CD8-positive, alpha-beta memory T cell (primary cell): ENCODE measurements around the gene SP100. TPM values are rescaled to one million over a fixed set of nuclear protein-coding genes. Genes with fewer than 3 reads are reported as not detected.

ENCODE experiments used
- CTCF ChIA-PET: fragments of 350-600 bp; sonication (Branson Sonifier 250); formaldehyde crosslinking; loops from one replicate; lab custom pipeline; 2021; ENCODE audit warnings: antibody characterized with exemption; lab: Charles Lee
- POLR2A ChIA-PET: fragments of 350-600 bp; sonication (Branson Sonifier 250); formaldehyde crosslinking; loops from one replicate; lab custom pipeline; 2021; ENCODE audit warnings: antibody characterized with exemption; lab: Charles Lee
- DNase-seq, 5 donors: peaks; one replicate each; pipeline versions ENCODE4 v3.0.0 to v3.0.0-alpha.2; 2020 to 2022; ENCODE audit warnings: mixed read lengths in 1 of 5
- H3K27ac ChIP-seq: one replicate; pipeline ENCODE4 v1.7.0; 2013; ENCODE audit warnings: low read depth, mild to moderate bottlenecking, low read length, moderate library complexity
- H3K27me3 ChIP-seq: 2 replicates; pipeline ENCODE4 v1.7.0; 2013; ENCODE audit warnings: low read length, mild to moderate bottlenecking; ENCODE audit not compliant: insufficient read depth, poor library complexity, severe bottlenecking
- H3K36me3 ChIP-seq: 2 replicates; pipeline ENCODE4 v1.7.0; 2013; ENCODE audit warnings: mild to moderate bottlenecking, low read length, moderate library complexity; ENCODE audit not compliant: insufficient read depth
- H3K4me1 ChIP-seq: 2 replicates; pipeline ENCODE4 v1.7.0; 2013; ENCODE audit warnings: mild to moderate bottlenecking, low read length, moderate library complexity; ENCODE audit not compliant: insufficient read depth
- H3K4me3 ChIP-seq: 2 replicates; pipeline ENCODE4 v1.7.0; 2013; ENCODE audit warnings: mild to moderate bottlenecking, low read length
- H3K9me3 ChIP-seq: 2 replicates; pipeline ENCODE4 v1.7.0; 2013; ENCODE audit warnings: mild to moderate bottlenecking, low read length
- H3K27ac Mint-ChIP-seq, 8 donors: one replicate each; pipeline ENCODE4 v1.8.0; 2020 to 2021; ENCODE audit warnings: mixed read lengths in 8 of 8, mild to moderate bottlenecking in 6 of 8, inconsistent platforms in 3 of 8, moderate library complexity in 3 of 8
- H3K27me3 Mint-ChIP-seq, 2 donors: one replicate each; pipeline ENCODE4 v1.8.0; 2020 to 2021; ENCODE audit warnings: mixed read lengths in 2 of 2, mild to moderate bottlenecking in 1 of 2, moderate library complexity in 1 of 2
- H3K36me3 Mint-ChIP-seq, 3 donors: one replicate each; pipeline ENCODE4 v1.8.0; 2020 to 2021; ENCODE audit warnings: mixed read lengths in 3 of 3, inconsistent platforms in 1 of 3, mild to moderate bottlenecking in 1 of 3
- H3K4me1 Mint-ChIP-seq, 3 donors: one replicate each; pipeline ENCODE4 v1.8.0; 2020 to 2021; ENCODE audit warnings: mixed read lengths in 3 of 3, inconsistent platforms in 1 of 3, mild to moderate bottlenecking in 1 of 3
- H3K4me3 Mint-ChIP-seq, 7 donors: one replicate each; pipeline ENCODE4 v1.8.0; 2020 to 2021; ENCODE audit warnings: mixed read lengths in 7 of 7, mild to moderate bottlenecking in 6 of 7, moderate library complexity in 4 of 7, inconsistent platforms in 2 of 7
- H3K9me3 Mint-ChIP-seq, 5 donors: one replicate each; pipeline ENCODE4 v1.8.0; 2020 to 2022; ENCODE audit warnings: mixed read lengths in 5 of 5, mild to moderate bottlenecking in 3 of 5, moderate library complexity in 2 of 5, inconsistent platforms in 1 of 5
- polyA plus RNA-seq: library from polyadenylated mRNA; unstranded; fragments of 300-500 nt; fragmentation: Illumina TruSeq; gene quantifications from one replicate; pipeline ENCODE4 v1.2.3, GENCODE V29; 2021
- total RNA-seq, 2 experiments: library from RNA; stranded (reverse); gene quantifications; one replicate each; pipeline ENCODE4 v1.2.3, GENCODE V29; 2021

SP100 gene
- total and polyA plus RNA-seq, 3 experiments from 2014 or later = 82.7 to 209 (median 84.4) TPM

DNA sequence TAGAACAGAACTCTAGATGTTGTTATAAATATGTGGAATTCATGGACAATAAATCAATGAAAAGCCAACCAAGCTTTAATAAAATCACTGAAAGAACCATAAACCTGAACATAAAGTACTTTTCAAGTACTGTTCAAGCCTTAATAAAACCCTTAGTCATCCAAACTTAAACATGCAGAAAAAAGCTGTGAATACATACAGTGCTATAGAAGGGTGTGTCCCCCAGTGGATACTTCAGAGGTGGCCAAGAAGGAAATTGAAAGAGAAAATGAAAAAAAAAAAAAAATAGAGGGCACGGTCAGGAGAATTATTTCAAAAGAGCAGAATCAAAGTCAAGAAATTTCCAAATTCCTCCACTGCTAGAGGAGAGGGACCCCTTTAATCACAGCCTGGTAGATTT, 141.1 kb downstream of the SP100 start:
- H3K9me3 Mint-ChIP-seq = peaks cover 0 to 8% (median 0%) of the 10 kb centered on the region in 5 donors
- Histone ChIP-seq H3K27me3 (no peaks in the 10 kb centered on the region), H3K4me3 (no peak overlapping the region), H3K36me3 (no peaks in the 10 kb centered on the region), H3K9me3 (no peaks in the 10 kb centered on the region), H3K27ac (no peak overlapping the region), H3K4me1 (no peaks in the 10 kb centered on the region)
- peaks cover 4 to 11% (median 11%) of the 10 kb centered on the region in 3 donors for H3K4me1 Mint-ChIP-seq
- no peak overlapping the region for H3K4me3 Mint-ChIP-seq
- peaks cover 0 to 3% of the 10 kb centered on the region in 2 donors for H3K27me3 Mint-ChIP-seq
- POLR2A ChIA-PET = no interaction called here
- CTCF ChIA-PET = no interaction called here
- H3K36me3 Mint-ChIP-seq = peaks cover 0 to 30% (median 0%) of the 10 kb centered on the region in 3 donors
- no peak for DNase-seq
- no peak overlapping the region for H3K27ac Mint-ChIP-seq

DNA sequence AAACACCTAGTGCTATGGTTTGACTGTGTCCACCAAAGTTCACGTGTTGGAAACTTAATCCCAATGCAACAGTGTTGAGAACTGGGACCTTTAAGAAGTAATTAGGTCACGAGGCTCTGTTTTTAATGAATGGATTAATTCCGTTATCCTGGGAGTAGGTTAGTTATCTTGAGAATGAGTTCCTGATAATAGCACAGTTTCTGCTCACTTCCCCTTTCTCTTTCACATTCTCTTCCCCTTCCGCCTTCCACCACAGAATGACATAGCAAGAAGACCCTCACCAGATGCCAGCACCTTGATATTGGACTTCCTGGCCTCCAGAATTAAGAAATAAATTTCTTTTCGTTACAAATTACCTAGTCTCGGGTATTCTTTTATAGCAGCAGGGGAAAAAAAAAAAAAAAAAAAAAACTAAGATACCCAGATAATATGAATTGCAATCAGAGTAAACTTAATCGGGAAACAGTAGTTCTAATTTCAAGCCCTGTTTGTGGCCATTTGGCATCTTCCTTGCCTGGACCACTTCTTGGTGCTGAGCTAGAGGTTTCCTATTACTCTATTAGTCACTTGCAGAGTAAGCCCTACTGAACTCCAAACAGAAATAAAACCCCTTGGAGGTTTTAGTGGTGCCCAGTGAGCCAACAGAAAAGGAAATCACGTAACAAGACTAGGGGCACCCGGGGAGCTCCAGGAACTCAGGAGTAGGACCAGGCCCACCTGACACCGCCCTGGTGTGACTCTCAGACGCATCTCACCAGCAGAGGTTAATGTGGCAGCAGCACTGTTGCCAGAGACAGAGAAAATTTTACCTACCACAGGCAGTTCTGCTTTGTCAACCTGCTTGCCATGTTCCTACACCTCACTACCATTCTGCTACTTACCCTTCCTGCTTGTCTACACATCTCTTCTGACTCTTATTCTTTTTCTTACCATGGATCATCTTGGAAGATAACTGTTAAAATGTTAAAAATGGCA, 149.1 kb downstream of the SP100 start:
- H3K36me3 ChIP-seq = no peaks in the 10 kb centered on the region
- H3K27ac Mint-ChIP-seq = peak overlapping the region in 2 of 8 donors; percentile 3 to 43
- no peaks in the 10 kb centered on the region for H3K27me3 ChIP-seq
- CTCF ChIA-PET = no interaction called here
- H3K4me3 ChIP-seq = no peak overlapping the region
- H3K36me3 Mint-ChIP-seq = peaks cover 0 to 3% (median 3%) of the 10 kb centered on the region in 3 donors
- no peak overlapping the region for H3K4me3 Mint-ChIP-seq
- H3K27ac ChIP-seq = no peak overlapping the region
- no peaks in the 10 kb centered on the region for H3K4me1 ChIP-seq
- H3K4me1 Mint-ChIP-seq = peaks cover 0 to 11% (median 2%) of the 10 kb centered on the region in 3 donors
- H3K9me3 ChIP-seq = no peaks in the 10 kb centered on the region
- no peak for DNase-seq
- H3K9me3 Mint-ChIP-seq = no peaks in the 10 kb centered on the region
- POLR2A ChIA-PET = no interaction called here
- H3K27me3 Mint-ChIP-seq = no peaks in the 10 kb centered on the region

GRCh38 chr2:230569298-230569697, 153.3 kb downstream of the SP100 start:
- ChIA-PET POLR2A (no interaction called here), CTCF (no interaction called here)
- no peak overlapping the region for H3K4me3 ChIP-seq
- DNase-seq = no peak
- H3K9me3 ChIP-seq = no peaks in the 10 kb centered on the region
- H3K27ac ChIP-seq = no peak overlapping the region
- no peaks in the 10 kb centered on the region for H3K27me3 Mint-ChIP-seq
- H3K4me1 ChIP-seq = no peaks in the 10 kb centered on the region
- H3K36me3 ChIP-seq = no peaks in the 10 kb centered on the region
- H3K9me3 Mint-ChIP-seq = peaks cover 6 to 24% (median 17%) of the 10 kb centered on the region in 5 donors
- peaks cover 5 to 35% (median 8%) of the 10 kb centered on the region in 3 donors for H3K36me3 Mint-ChIP-seq
- no peak overlapping the region for H3K27ac Mint-ChIP-seq
- no peak overlapping the region for H3K4me3 Mint-ChIP-seq
- H3K4me1 Mint-ChIP-seq = peaks cover 0 to 11% (median 4%) of the 10 kb centered on the region in 3 donors
- no peaks in the 10 kb centered on the region for H3K27me3 ChIP-seq

DNA sequence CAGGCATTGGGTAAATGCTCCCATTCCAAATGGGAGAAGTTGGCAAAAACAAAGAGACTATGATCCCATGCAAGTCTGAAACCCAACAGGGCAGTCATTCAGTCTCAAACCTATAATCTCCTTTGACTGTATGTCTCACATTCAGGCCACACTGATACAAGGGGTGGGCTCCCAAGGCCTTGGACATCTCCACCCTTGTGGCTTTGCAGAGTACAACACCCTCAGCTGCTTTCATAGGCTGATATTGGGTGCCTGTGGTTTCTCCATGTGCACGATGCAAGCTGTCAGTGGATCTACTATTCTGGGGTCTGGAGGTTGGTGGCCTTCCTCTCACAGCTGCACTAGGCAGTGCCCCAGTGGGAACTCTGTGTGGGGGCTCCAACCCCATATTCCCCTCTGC, 155.0 kb downstream of the SP100 start:
- H3K36me3 Mint-ChIP-seq = peaks cover 5 to 42% (median 8%) of the 10 kb centered on the region in 3 donors
- Histone ChIP-seq H3K4me3 (no peak overlapping the region), H3K36me3 (no peaks in the 10 kb centered on the region), H3K27ac (no peak overlapping the region), H3K9me3 (no peaks in the 10 kb centered on the region), H3K4me1 (peaks cover 8% of the 10 kb centered on the region), H3K27me3 (no peaks in the 10 kb centered on the region)
- H3K27me3 Mint-ChIP-seq = no peaks in the 10 kb centered on the region
- ChIA-PET CTCF (no interaction called here), POLR2A (no interaction called here)
- no peak for DNase-seq
- H3K27ac Mint-ChIP-seq = no peak overlapping the region
- peaks cover 6 to 35% (median 18%) of the 10 kb centered on the region in 5 donors for H3K9me3 Mint-ChIP-seq
- H3K4me3 Mint-ChIP-seq = no peak overlapping the region
- H3K4me1 Mint-ChIP-seq = peaks cover 8 to 11% (median 11%) of the 10 kb centered on the region in 3 donors

DNA sequence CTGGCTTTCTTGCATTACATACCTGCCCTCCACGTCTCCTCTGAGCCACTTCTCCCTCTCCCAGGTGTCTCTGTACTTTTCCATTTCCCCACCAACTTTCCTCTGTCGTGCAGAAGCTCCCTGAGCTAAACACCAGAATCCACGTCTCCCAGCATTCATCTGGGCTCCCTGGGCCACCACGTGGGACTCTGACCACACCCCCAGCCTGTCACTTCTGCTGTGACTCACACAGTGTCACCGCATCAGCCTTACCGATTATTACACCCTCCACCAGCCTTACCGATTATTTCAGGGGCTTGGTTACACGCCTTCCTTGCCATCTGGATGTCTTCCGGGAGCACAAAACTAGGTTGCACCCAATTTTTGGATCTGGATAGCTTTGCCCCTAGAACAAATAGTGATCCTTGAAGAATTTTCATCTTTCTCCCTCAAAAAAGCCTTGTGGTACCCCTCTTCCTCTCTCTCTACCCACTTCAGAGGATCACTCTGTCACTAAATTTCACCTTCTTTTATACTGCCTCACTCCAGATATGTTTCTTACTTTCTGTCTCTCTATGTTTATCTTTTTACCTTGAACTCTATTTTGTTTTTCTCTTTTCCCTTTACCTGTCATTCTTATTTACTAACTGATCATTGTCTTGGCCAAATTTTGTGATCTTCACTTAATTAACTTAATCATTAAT, 159.8 kb downstream of the SP100 start:
- Histone ChIP-seq H3K4me3 (no peak overlapping the region), H3K9me3 (no peaks in the 10 kb centered on the region), H3K27ac (peak overlapping the region; percentile 54), H3K36me3 (no peaks in the 10 kb centered on the region), H3K27me3 (no peaks in the 10 kb centered on the region), H3K4me1 (peaks cover 17% of the 10 kb centered on the region)
- Mint-ChIP-seq H3K27ac (peak overlapping the region; percentile 27 to 99 (median 74)), H3K4me1 (peaks cover 11 to 14% (median 12%) of the 10 kb centered on the region in 3 donors), H3K27me3 (no peaks in the 10 kb centered on the region), H3K9me3 (peaks cover 6 to 33% (median 18%) of the 10 kb centered on the region in 5 donors), H3K36me3 (peaks cover 4 to 32% (median 5%) of the 10 kb centered on the region in 3 donors), H3K4me3 (peak overlapping the region; percentile 1 to 77 (median 66))
- ChIA-PET CTCF (interaction anchor here (0.9 kb wide), 1 partner anchor 35 kb away, joined by 3 read pairs; no protein-coding TSS in a partner anchor), POLR2A (no interaction called here)
- peak; percentile 44 to 83 (median 51) for DNase-seq

DNA sequence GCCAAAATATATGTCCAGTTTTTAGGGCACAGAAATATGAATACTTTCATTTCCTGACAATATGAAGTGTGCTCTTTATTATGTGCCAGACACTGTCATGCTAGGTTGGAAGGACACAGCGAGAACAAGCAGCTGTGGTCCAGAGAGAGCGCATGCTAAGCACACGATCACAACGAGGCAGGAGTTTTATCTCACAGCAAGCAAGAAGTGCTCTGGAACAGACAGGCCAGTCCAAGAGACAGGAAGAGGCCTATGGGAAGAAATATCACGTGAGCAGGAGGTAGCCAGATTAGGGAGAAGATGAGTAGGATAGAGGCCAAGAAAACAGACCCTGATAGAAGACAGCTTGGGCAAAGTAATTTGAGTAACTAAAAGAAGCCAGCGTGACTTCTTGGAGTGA, 161.1 kb downstream of the SP100 start:
- H3K27ac ChIP-seq = no peak overlapping the region
- POLR2A ChIA-PET = no interaction called here
- H3K9me3 Mint-ChIP-seq = peaks cover 6 to 27% (median 18%) of the 10 kb centered on the region in 5 donors

GRCh38 chr2:230578106-230578505, 162.1 kb downstream of the SP100 start:
- H3K27ac ChIP-seq = no peak overlapping the region
- Mint-ChIP-seq H3K4me3 (no peak overlapping the region), H3K9me3 (peaks cover 7 to 22% (median 17%) of the 10 kb centered on the region in 5 donors), H3K27ac (no peak overlapping the region), H3K4me1 (peaks cover 16 to 24% (median 17%) of the 10 kb centered on the region in 3 donors), H3K27me3 (peaks cover 0 to 3% of the 10 kb centered on the region in 2 donors), H3K36me3 (peaks cover 4 to 23% (median 5%) of the 10 kb centered on the region in 3 donors)
- H3K4me1 ChIP-seq = peaks cover 17% of the 10 kb centered on the region
- no peaks in the 10 kb centered on the region for H3K9me3 ChIP-seq
- H3K27me3 ChIP-seq = no peaks in the 10 kb centered on the region
- no peak for DNase-seq
- CTCF ChIA-PET = no interaction called here
- H3K36me3 ChIP-seq = no peaks in the 10 kb centered on the region
- no peak overlapping the region for H3K4me3 ChIP-seq
- POLR2A ChIA-PET = no interaction called here

More for the DNA sequence above, 161.1 kb downstream of the SP100 start:
- Mint-ChIP-seq H3K4me1 (peaks cover 11 to 14% (median 12%) of the 10 kb centered on the region in 3 donors), H3K4me3 (no peak overlapping the region), H3K36me3 (peaks cover 4 to 25% (median 5%) of the 10 kb centered on the region in 3 donors), H3K27ac (no peak overlapping the region), H3K27me3 (no peaks in the 10 kb centered on the region)
- Histone ChIP-seq H3K9me3 (no peaks in the 10 kb centered on the region), H3K4me3 (no peak overlapping the region), H3K27me3 (no peaks in the 10 kb centered on the region), H3K4me1 (peaks cover 17% of the 10 kb centered on the region), H3K36me3 (no peaks in the 10 kb centered on the region)
- no peak for DNase-seq
- CTCF ChIA-PET = no interaction called here
